Measurements from ENCODE around the gene ZNHIT1.

The ZNHIT1 gene

GRCh38 chr7:101220295-101220694, 2.3 kb downstream of the ZNHIT1 start:
- H3K4me3 ChIP-seq (ENCODE audit: low read length), result no peak overlapping the region
- H3K9me3 ChIP-seq (ENCODE audit: insufficient read depth, low read length), result no peaks in the 10 kb centered on the region
- H4K20me1 ChIP-seq (ENCODE audit: insufficient read depth, low read length), result no peaks in the 10 kb centered on the region
- H3K27ac ChIP-seq (ENCODE audit: low read length), result no peak overlapping the region
- H3K36me3 ChIP-seq (replicated peaks; ENCODE audit: low read depth, low read length), result peaks cover 14% of the 10 kb centered on the region
- H3K9ac ChIP-seq (ENCODE audit: low read length), result no peak overlapping the region
- H3K79me2 ChIP-seq (ENCODE audit: low read length), result peaks cover 32% of the 10 kb centered on the region
- TF ChIP-seq CTCF (IDR thresholded peaks at IDR 0.05; ENCODE audit: low read depth, low read length), result no peak
- TF ChIP-seq EZH2phosphoT487 (IDR thresholded peaks at IDR 0.05; ENCODE audit: low read depth), result no peak
- H2AFZ ChIP-seq (ENCODE audit: low read depth, low read length), result no peak overlapping the region
- no peaks in the 10 kb centered on the region for H3K27me3 ChIP-seq (ENCODE audit: low read depth, low read length)
- H3K4me1 ChIP-seq (ENCODE audit: low read length), result peaks cover 12% of the 10 kb centered on the region
- H3K4me2 ChIP-seq (ENCODE audit: low read length), result no peak overlapping the region

GRCh38 chr7:101222275-101222830, 4.4 kb downstream of the ZNHIT1 start:
- TF ChIP-seq EZH2phosphoT487 (IDR thresholded peaks at IDR 0.05; ENCODE audit: low read depth) (no peak), CTCF (IDR thresholded peaks at IDR 0.05; ENCODE audit: low read depth, low read length) (no peak)
- Histone ChIP-seq H3K9me3 (ENCODE audit: insufficient read depth, low read length) (no peaks in the 10 kb centered on the region), H3K4me3 (ENCODE audit: low read length) (no peak overlapping the region), H3K36me3 (replicated peaks; ENCODE audit: low read depth, low read length) (peaks cover 14% of the 10 kb centered on the region), H3K9ac (ENCODE audit: low read length) (no peak overlapping the region), H3K27ac (ENCODE audit: low read length) (no peak overlapping the region), H3K4me2 (ENCODE audit: low read length) (no peak overlapping the region), H4K20me1 (ENCODE audit: insufficient read depth, low read length) (no peaks in the 10 kb centered on the region), H3K4me1 (ENCODE audit: low read length) (peaks cover 8% of the 10 kb centered on the region), H3K79me2 (ENCODE audit: low read length) (peaks cover 18% of the 10 kb centered on the region), H2AFZ (ENCODE audit: low read depth, low read length) (no peak overlapping the region), H3K27me3 (ENCODE audit: low read depth, low read length) (no peaks in the 10 kb centered on the region)

GRCh38 chr7:101223528-101223927, 5.6 kb downstream of the ZNHIT1 start:
- Histone ChIP-seq H3K4me1 (ENCODE audit: low read length) (peaks cover 8% of the 10 kb centered on the region), H4K20me1 (ENCODE audit: insufficient read depth, low read length) (no peaks in the 10 kb centered on the region), H3K9me3 (ENCODE audit: insufficient read depth, low read length) (no peaks in the 10 kb centered on the region), H3K27me3 (ENCODE audit: low read depth, low read length) (no peaks in the 10 kb centered on the region), H3K79me2 (ENCODE audit: low read length) (peaks cover 13% of the 10 kb centered on the region), H2AFZ (ENCODE audit: low read depth, low read length) (no peak overlapping the region), H3K27ac (ENCODE audit: low read length) (no peak overlapping the region), H3K36me3 (replicated peaks; ENCODE audit: low read depth, low read length) (peaks cover 14% of the 10 kb centered on the region), H3K4me2 (ENCODE audit: low read length) (no peak overlapping the region), H3K4me3 (ENCODE audit: low read length) (no peak overlapping the region), H3K9ac (ENCODE audit: low read length) (no peak overlapping the region)
- no peak for TF ChIP-seq CTCF (IDR thresholded peaks at IDR 0.05; ENCODE audit: low read depth, low read length)
- TF ChIP-seq EZH2phosphoT487 (IDR thresholded peaks at IDR 0.05; ENCODE audit: low read depth), result no peak

- Histone ChIP-seq H3K79me2 (ENCODE audit: low read length) (peaks cover 4% of the 10 kb centered on the region; the same call in 1 of the 2 replicates), H3K27ac (ENCODE audit: low read length) (no peak overlapping the region), H3K4me1 (ENCODE audit: low read length) (peaks cover 3% of the 10 kb centered on the region), H3K36me3 (replicated peaks; ENCODE audit: low read depth, low read length) (peaks cover 14% of the 10 kb centered on the region), H3K9me3 (ENCODE audit: insufficient read depth, low read length) (no peaks in the 10 kb centered on the region), H4K20me1 (ENCODE audit: insufficient read depth, low read length) (no peaks in the 10 kb centered on the region), H3K4me3 (ENCODE audit: low read length) (no peak overlapping the region), H3K9ac (ENCODE audit: low read length) (no peak overlapping the region), H3K27me3 (ENCODE audit: low read depth, low read length) (no peaks in the 10 kb centered on the region), H3K4me2 (ENCODE audit: low read length) (no peak overlapping the region), H2AFZ (ENCODE audit: low read depth, low read length) (no peak overlapping the region)
- no peak for TF ChIP-seq EZH2phosphoT487 (IDR thresholded peaks at IDR 0.05; ENCODE audit: low read depth)
- TF ChIP-seq CTCF (IDR thresholded peaks at IDR 0.05; ENCODE audit: low read depth, low read length), result no peak
Measured at GRCh38 chr7:101225650-101226049, 7.7 kb downstream of the ZNHIT1 start.

Measured in OCI-LY3 (cell line).